Esophagus muscularis mucosa (tissue), 4 donors: Measurements from ENCODE around the gene ARHGEF7. TPM values are rescaled to one million over a fixed set of nuclear protein-coding genes. Genes with fewer than 3 reads are reported as not detected.
A peak's percentile ranks its signal among the peaks of the same experiment; 100 is the strongest.

Source experiments
- DNase-seq: peaks from one replicate; pipeline ENCODE4 v3.0.0-alpha.2; 2017; ENCODE audit errors: extremely low spot score
- H3K27ac ChIP-seq, 4 donors: fragments of 200-600 bp; sonication (generic); replicated peaks in 1 of 4; 1 replicate in 3 of 4; 2 replicates in 1 of 4; pipeline ENCODE4 v1.5.1; 2016 to 2019; ENCODE audit warnings: mild to moderate bottlenecking in 1 of 4
- H3K27me3 ChIP-seq, 4 donors: fragments of 200-600 bp; sonication (generic); one replicate each; pipeline versions ENCODE4 v1.5.1 to v1.6.0; 2016 to 2019
- H3K36me3 ChIP-seq, 4 donors: fragments of 200-600 bp; sonication (generic); one replicate each; pipeline ENCODE4 v1.5.1; 2016 to 2019
- H3K4me1 ChIP-seq, 4 donors: fragments of 200-600 bp; sonication (generic); one replicate each; pipeline ENCODE4 v1.5.1; 2016 to 2019
- H3K4me3 ChIP-seq, 4 donors: fragments of 200-600 bp; sonication (generic); 1 replicate in 2 of 4; 2 replicates in 2 of 4; pipeline ENCODE4 v1.5.1; 2016 to 2019; ENCODE audit warnings: mild to moderate bottlenecking in 4 of 4, moderate library complexity in 1 of 4
- H3K9me3 ChIP-seq, 4 donors: fragments of 200-600 bp; sonication (generic); 1 replicate in 3 of 4; 2 replicates in 1 of 4; pipeline ENCODE4 v1.5.1; 2016 to 2019
- EP300 ChIP-seq: sonication (generic); formaldehyde crosslinking; IDR thresholded peaks from one replicate; pipeline ENCODE4 v1.6.1; 2017; ENCODE audit warnings: antibody characterized with exemption
- POLR2A ChIP-seq: fragments of 450-650 bp; IDR thresholded peaks from one replicate; pipeline ENCODE4 v1.6.1; 2017; ENCODE audit warnings: antibody characterized with exemption, moderate library complexity, mild to moderate bottlenecking, low read depth
- POLR2AphosphoS5 ChIP-seq, 2 donors: sonication (generic); formaldehyde crosslinking; IDR thresholded peaks; one replicate each; pipeline ENCODE4 v1.6.1; 2017; ENCODE audit warnings: antibody characterized with exemption in 2 of 2
- WGBS: methylation state at CpG from one replicate; pipeline ENCODE4 v1.1.5; 2018; 5-methylcytosine and 5-hydroxymethylcytosine counted together
- intact Hi-C: fragments of 100-400 bp; cut with DNase I; formaldehyde crosslinking; loops from one replicate; pipeline ENCODE4 v1.15.1; 2023
- total RNA-seq, 4 donors: library from RNA; depleted of rRNA; stranded (reverse); fragments of >200 nt; gene quantifications; one replicate each; pipeline versions ENCODE4 v1.1.0 to v1.2.1, GENCODE V29; 2016
- TF ChIP-seq, protein P1 (sequence below), 3 experiments: fragments of 200-600 bp in 2 of 3; fragments of 450-650 bp in 1 of 3; sonication (generic) in 2 of 3; IDR thresholded peaks; one replicate each; pipeline ENCODE4 v1.5.1; 2017 to 2019; ENCODE audit warnings: antibody characterized with exemption in 3 of 3, mild to moderate bottlenecking in 2 of 3, moderate library complexity in 1 of 3

The ARHGEF7 gene
- total RNA-seq, 4 donors from 2014 or later: 36.0 to 53.6 (median 45.1) TPM

- Histone ChIP-seq H3K9me3 (no peaks in the 10 kb centered on the region), H3K36me3 (peaks cover 11 to 55% (median 31%) of the 10 kb centered on the region in 4 donors), H3K27me3 (no peaks in the 10 kb centered on the region), H3K4me1 (peaks cover 0 to 3% (median 0%) of the 10 kb centered on the region in 4 donors), H3K27ac (no peak overlapping the region), H3K4me3 (no peak overlapping the region)
- intact Hi-C loops: no loop called here
- DNase-seq: no peak
- no peak for TF ChIP-seq POLR2A
- TF ChIP-seq, protein P1, sequence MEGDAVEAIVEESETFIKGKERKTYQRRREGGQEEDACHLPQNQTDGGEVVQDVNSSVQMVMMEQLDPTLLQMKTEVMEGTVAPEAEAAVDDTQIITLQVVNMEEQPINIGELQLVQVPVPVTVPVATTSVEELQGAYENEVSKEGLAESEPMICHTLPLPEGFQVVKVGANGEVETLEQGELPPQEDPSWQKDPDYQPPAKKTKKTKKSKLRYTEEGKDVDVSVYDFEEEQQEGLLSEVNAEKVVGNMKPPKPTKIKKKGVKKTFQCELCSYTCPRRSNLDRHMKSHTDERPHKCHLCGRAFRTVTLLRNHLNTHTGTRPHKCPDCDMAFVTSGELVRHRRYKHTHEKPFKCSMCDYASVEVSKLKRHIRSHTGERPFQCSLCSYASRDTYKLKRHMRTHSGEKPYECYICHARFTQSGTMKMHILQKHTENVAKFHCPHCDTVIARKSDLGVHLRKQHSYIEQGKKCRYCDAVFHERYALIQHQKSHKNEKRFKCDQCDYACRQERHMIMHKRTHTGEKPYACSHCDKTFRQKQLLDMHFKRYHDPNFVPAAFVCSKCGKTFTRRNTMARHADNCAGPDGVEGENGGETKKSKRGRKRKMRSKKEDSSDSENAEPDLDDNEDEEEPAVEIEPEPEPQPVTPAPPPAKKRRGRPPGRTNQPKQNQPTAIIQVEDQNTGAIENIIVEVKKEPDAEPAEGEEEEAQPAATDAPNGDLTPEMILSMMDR (IDR thresholded peaks at IDR 0.05): no peak
- 100% methylated on average over 3 of the region's 3 CpGs for WGBS
Observed at GRCh38 chr13:111263566-111263965, 148.5 kb downstream of the ARHGEF7 start.

DNA sequence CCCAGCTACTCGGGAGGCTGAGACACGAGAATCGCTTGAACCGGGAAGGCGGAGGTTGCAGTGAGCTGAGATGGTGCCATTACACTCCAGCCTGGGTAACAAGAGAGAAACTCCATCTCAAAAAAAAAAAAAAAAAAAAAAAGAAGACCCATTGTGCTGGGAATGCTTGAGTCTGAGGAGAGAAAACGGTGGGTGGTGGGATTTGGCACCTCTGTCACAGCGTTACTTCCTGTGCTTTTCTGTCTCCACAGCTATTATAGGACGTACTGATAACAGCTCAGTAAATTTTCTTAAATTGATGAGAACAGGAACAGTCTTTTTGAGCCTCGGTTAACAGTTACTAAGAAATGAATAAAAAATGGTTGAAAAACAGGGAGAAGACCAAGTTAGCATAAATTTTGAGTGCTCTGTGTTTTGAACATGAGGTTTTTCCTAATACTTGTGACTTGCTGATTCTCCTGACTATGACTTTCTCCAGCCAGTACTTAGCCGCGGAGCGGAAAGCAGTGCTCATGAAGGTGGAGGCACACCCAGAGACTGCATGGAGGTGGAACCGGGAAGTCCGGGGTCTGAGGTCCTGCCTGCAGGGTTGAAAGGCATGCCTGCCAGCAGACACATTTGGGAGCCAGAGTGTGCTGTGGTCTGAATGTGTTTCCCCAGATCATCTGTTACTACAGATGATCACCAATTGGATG is 150.0 kb downstream of the ARHGEF7 start:
- intact Hi-C loops: no loop called here
- Histone ChIP-seq H3K9me3 (no peaks in the 10 kb centered on the region), H3K4me1 (peaks cover 7 to 8% (median 7%) of the 10 kb centered on the region in 4 donors), H3K27me3 (no peaks in the 10 kb centered on the region), H3K4me3 (no peak overlapping the region), H3K27ac (no peak overlapping the region), H3K36me3 (peaks cover 17 to 58% (median 35%) of the 10 kb centered on the region in 4 donors)
- 95% methylated on average over 14 of the region's 14 CpGs for WGBS
- peak; percentile 26 for DNase-seq
- TF ChIP-seq, protein P1 (IDR thresholded peaks at IDR 0.05): no peak
- TF ChIP-seq POLR2AphosphoS5 (IDR thresholded peaks at IDR 0.05) (no peak), EP300 (no peak), POLR2A (no peak)

GRCh38 chr13:111265701-111266035 is 150.6 kb downstream of the ARHGEF7 start:
- Histone ChIP-seq H3K4me3 (no peak overlapping the region), H3K27me3 (no peaks in the 10 kb centered on the region), H3K9me3 (no peaks in the 10 kb centered on the region), H3K36me3 (peaks cover 17 to 58% (median 36%) of the 10 kb centered on the region in 4 donors), H3K4me1 (peaks cover 8 to 11% (median 9%) of the 10 kb centered on the region in 4 donors), H3K27ac (no peak overlapping the region)
- peak; percentile 12 for DNase-seq
- 94% methylated on average over 7 of the region's 7 CpGs for WGBS
- intact Hi-C loops: no loop called here
- TF ChIP-seq EP300 (no peak), POLR2AphosphoS5 (IDR thresholded peaks at IDR 0.05) (no peak), POLR2A (no peak)

DNA sequence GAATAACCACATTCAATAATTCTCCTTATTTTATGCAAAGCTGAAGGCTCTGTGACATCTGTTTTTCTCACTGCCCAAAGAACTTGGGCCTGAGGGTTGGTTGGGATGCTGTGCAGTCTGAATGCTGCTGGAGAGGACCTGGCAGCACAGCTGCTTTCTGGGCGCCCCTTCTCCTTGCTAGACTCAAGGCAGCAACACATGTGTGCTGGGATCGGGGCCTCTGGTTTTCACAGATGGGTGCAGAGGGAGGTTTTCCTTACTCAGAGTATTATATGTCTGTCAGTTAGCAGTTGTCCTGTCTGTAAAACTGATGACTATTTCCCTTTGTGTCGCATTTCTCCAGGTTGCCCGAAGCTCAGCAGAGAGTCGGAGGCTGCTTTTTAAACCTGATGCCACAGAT is 152.1 kb downstream of the ARHGEF7 start:
- WGBS: 95% methylated on average over 4 of the region's 5 CpGs
- H3K36me3 ChIP-seq: peaks cover 17 to 65% (median 43%) of the 10 kb centered on the region in 4 donors
- no peaks in the 10 kb centered on the region for H3K9me3 ChIP-seq
- no peak overlapping the region for H3K27ac ChIP-seq
- peaks cover 9 to 22% (median 15%) of the 10 kb centered on the region in 4 donors for H3K4me1 ChIP-seq
- DNase-seq: peak; percentile 66
- intact Hi-C loops: no loop called here
- TF ChIP-seq POLR2A (no peak), EP300 (no peak), POLR2AphosphoS5 (IDR thresholded peaks at IDR 0.05) (no peak)
- TF ChIP-seq, protein P1 (IDR thresholded peaks at IDR 0.05): no peak
- H3K27me3 ChIP-seq: no peaks in the 10 kb centered on the region
- no peak overlapping the region for H3K4me3 ChIP-seq

GRCh38 chr13:111267784-111268183 is 152.7 kb downstream of the ARHGEF7 start:
- Histone ChIP-seq H3K27me3 (no peaks in the 10 kb centered on the region), H3K4me1 (peaks cover 12 to 25% (median 18%) of the 10 kb centered on the region in 4 donors), H3K27ac (no peak overlapping the region), H3K36me3 (peaks cover 17 to 62% (median 44%) of the 10 kb centered on the region in 4 donors), H3K9me3 (no peaks in the 10 kb centered on the region), H3K4me3 (no peak overlapping the region)
- TF ChIP-seq, protein P1 (IDR thresholded peaks at IDR 0.05): no peak
- TF ChIP-seq POLR2AphosphoS5 (IDR thresholded peaks at IDR 0.05) (no peak), EP300 (no peak), POLR2A (no peak)
- intact Hi-C loops: no loop called here
- 68% methylated on average over 2 of the region's 2 CpGs for WGBS
- no peak for DNase-seq
